Measurements from ENCODE around the gene PPP1R10.

GRCh38 chr6:30615219-30615957, 1.7 kb downstream of the PPP1R10 start:
- no peak for TF ChIP-seq CTCF (IDR thresholded peaks at IDR 0.05)
- TF ChIP-seq TP53 (CRISPR knock-in tag; IDR thresholded peaks at IDR 0.05), result peak; percentile 84
- TF ChIP-seq EP300 (IDR thresholded peaks at IDR 0.05), result no peak
- no peak for TF ChIP-seq ELK1 (IDR thresholded peaks at IDR 0.05; ENCODE audit: low read depth, low read length)
- no peak for TF ChIP-seq RAD21 (conservative IDR thresholded peaks at IDR 0.05 in 1 of 2, IDR thresholded peaks at IDR 0.05 in 1 of 2)

Measured in A549 (cell line).